Nephron (organoid): ENCODE measurements around the gene EGFR.

Experiments
- H3K27ac Mint-ChIP-seq, 3 experiments: 2 replicates each; pipeline ENCODE4 v1.8.0; 2020; ENCODE audit warnings: mixed read lengths in 3 of 3, mild to moderate bottlenecking in 2 of 3, moderate library complexity in 1 of 3
- H3K27me3 Mint-ChIP-seq: 2 replicates; pipeline ENCODE4 v1.8.0; 2021; ENCODE audit warnings: low read depth, mild to moderate bottlenecking, moderate library complexity, mixed read lengths
- H3K36me3 Mint-ChIP-seq: 2 replicates; pipeline ENCODE4 v1.8.0; 2020; ENCODE audit warnings: low read depth, mixed read lengths
- H3K4me1 Mint-ChIP-seq: 2 replicates; pipeline ENCODE4 v1.8.0; 2020; ENCODE audit warnings: mixed read lengths
- H3K4me3 Mint-ChIP-seq, 3 experiments: 2 replicates each; pipeline ENCODE4 v1.8.0; 2020; ENCODE audit warnings: mild to moderate bottlenecking in 3 of 3, mixed read lengths in 3 of 3, moderate library complexity in 2 of 3
- H3K9me3 Mint-ChIP-seq: 2 replicates; pipeline ENCODE4 v1.8.0; 2020; ENCODE audit warnings: mixed read lengths
- TF ChIP-seq, protein P1 (sequence below), 3 experiments: fragments of 200-600 bp; sonication (generic); IDR thresholded peaks; one replicate each; pipeline ENCODE4 v1.5.0; 2021; ENCODE audit warnings: antibody characterized with exemption in 3 of 3; ENCODE audit not compliant: unreplicated experiment in 3 of 3

The EGFR gene

DNA sequence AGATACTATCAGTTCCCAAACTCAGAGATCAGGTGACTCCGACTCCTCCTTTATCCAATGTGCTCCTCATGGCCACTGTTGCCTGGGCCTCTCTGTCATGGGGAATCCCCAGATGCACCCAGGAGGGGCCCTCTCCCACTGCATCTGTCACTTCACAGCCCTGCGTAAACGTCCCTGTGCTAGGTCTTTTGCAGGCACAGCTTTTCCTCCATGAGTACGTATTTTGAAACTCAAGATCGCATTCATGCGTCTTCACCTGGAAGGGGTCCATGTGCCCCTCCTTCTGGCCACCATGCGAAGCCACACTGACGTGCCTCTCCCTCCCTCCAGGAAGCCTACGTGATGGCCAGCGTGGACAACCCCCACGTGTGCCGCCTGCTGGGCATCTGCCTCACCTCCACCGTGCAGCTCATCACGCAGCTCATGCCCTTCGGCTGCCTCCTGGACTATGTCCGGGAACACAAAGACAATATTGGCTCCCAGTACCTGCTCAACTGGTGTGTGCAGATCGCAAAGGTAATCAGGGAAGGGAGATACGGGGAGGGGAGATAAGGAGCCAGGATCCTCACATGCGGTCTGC is 162.2 kb downstream of the EGFR start:
- Mint-ChIP-seq H3K36me3 (peaks cover 18% of the 10 kb centered on the region), H3K4me3 (peak overlapping the region in 1 of 3 experiments; percentile 24), H3K27me3 (peaks cover 17% of the 10 kb centered on the region), H3K27ac (peak overlapping the region; percentile 84 to 90 (median 89)), H3K9me3 (no peaks in the 10 kb centered on the region), H3K4me1 (peaks cover 65% of the 10 kb centered on the region)
- TF ChIP-seq, protein P1, sequence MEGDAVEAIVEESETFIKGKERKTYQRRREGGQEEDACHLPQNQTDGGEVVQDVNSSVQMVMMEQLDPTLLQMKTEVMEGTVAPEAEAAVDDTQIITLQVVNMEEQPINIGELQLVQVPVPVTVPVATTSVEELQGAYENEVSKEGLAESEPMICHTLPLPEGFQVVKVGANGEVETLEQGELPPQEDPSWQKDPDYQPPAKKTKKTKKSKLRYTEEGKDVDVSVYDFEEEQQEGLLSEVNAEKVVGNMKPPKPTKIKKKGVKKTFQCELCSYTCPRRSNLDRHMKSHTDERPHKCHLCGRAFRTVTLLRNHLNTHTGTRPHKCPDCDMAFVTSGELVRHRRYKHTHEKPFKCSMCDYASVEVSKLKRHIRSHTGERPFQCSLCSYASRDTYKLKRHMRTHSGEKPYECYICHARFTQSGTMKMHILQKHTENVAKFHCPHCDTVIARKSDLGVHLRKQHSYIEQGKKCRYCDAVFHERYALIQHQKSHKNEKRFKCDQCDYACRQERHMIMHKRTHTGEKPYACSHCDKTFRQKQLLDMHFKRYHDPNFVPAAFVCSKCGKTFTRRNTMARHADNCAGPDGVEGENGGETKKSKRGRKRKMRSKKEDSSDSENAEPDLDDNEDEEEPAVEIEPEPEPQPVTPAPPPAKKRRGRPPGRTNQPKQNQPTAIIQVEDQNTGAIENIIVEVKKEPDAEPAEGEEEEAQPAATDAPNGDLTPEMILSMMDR (IDR thresholded peaks at IDR 0.05; ENCODE audit: unreplicated experiment in 3 of 3), result no peak

DNA sequence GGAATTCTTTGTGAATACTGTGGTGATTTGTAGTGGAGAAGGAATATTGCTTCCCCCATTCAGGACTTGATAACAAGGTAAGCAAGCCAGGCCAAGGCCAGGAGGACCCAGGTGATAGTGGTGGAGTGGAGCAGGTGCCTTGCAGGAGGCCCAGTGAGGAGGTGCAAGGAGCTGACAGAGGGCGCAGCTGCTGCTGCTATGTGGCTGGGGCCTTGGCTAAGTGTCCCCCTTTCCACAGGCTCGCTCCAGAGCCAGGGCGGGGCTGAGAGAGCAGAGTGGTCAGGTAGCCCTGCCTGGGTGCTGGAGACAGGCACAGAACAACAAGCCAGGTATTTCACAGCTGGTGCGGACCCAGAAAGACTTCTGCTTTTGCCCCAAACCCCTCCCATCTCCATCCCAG is 162.9 kb downstream of the EGFR start:
- TF ChIP-seq, protein P1 (IDR thresholded peaks at IDR 0.05; ENCODE audit: unreplicated experiment in 3 of 3), result no peak
- Mint-ChIP-seq H3K9me3 (no peaks in the 10 kb centered on the region), H3K4me3 (no peak overlapping the region), H3K36me3 (peaks cover 18% of the 10 kb centered on the region), H3K27ac (peak overlapping the region in 2 of 3 experiments; percentile 84 to 89), H3K4me1 (peaks cover 70% of the 10 kb centered on the region), H3K27me3 (peaks cover 22% of the 10 kb centered on the region)

DNA sequence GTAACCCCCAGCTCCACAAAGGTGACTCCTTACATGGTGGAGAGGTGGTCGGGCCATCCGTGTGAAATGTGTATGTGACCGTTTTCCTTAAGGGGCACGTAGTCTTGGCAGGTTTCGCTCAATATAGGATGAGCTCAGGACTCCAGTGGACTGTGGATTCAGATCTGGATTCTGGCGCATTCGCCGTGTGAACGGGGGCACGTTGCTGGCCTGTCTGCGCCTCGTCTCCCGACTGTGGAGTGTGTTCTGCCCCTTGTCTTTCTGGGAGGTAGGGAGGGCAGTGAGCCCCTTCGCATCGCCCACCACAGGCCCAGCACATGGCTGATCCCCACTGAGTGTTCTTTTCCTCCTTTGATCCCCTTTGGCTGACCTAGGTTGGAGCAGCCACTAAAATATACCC is 165.1 kb downstream of the EGFR start:
- Mint-ChIP-seq H3K36me3 (peaks cover 20% of the 10 kb centered on the region), H3K4me1 (peaks cover 62% of the 10 kb centered on the region), H3K27me3 (peaks cover 22% of the 10 kb centered on the region), H3K4me3 (no peak overlapping the region), H3K9me3 (no peaks in the 10 kb centered on the region), H3K27ac (peak overlapping the region in 1 of 3 experiments; percentile 7)
- TF ChIP-seq, protein P1 (IDR thresholded peaks at IDR 0.05; ENCODE audit: unreplicated experiment in 3 of 3), result no peak

DNA sequence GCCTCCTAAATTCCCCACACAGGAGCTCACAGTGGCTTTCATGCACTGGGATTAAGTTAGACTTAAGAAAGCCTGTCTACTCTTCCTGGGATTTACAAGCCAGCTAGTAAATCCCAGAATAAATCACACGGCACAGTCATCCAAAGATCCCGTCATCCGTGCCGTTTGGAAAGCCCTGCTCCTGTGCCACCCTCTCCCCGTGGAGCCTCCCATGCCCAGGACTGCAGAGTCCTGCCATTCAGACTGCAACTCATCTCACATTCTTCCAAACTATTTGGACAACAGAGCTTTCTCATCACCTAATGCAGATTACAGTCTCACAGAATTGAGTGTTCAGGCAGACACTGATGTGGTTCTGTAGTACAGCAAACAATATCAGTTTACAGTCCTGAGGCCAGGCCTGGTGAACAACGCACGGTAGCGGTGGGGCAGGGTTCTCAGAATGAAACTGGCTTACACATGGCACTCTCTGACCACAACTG is 166.5 kb downstream of the EGFR start:
- Mint-ChIP-seq H3K4me3 (no peak overlapping the region), H3K27me3 (peaks cover 23% of the 10 kb centered on the region), H3K27ac (peak overlapping the region; percentile 10 to 74 (median 36)), H3K36me3 (peaks cover 19% of the 10 kb centered on the region), H3K4me1 (peaks cover 59% of the 10 kb centered on the region), H3K9me3 (no peaks in the 10 kb centered on the region)
- TF ChIP-seq, protein P1 (IDR thresholded peaks at IDR 0.05; ENCODE audit: unreplicated experiment in 3 of 3), result no peak

DNA sequence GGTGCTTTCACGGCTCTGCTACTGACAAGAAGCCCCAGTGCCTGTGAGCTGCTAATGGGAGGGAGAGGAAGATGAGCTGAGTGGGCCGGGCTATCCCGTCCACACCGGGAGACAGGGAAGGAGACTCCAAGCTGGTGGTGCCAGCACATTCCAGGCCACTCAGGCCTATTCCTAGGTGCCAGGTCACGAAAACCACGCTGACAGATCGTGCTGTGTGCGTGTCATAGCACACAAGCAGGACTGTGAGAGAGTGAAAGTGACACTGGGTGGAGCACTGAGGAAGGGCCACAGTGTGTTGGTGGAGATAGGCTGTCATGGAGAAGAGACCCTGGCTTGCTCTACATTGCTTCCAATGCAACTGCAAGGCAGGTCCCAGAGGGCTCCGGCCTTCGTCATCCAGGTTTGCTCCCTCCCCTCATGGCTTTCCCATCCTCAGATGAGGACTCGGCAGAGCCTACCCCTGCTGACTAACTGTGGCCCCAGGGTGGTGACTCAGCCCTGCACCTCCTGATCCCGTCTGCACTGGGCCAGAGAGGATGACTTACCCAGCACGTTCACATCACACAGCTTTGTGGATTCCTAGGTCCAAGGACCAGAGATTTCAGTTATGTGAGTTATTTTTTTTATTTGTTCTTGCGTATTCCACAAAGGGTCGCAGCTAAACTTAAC is 167.3 kb downstream of the EGFR start:
- peak overlapping the region; percentile 70 to 81 (median 74) for H3K27ac Mint-ChIP-seq
- peaks cover 60% of the 10 kb centered on the region for H3K4me1 Mint-ChIP-seq
- peaks cover 20% of the 10 kb centered on the region for H3K27me3 Mint-ChIP-seq
- TF ChIP-seq, protein P1 (IDR thresholded peaks at IDR 0.05; ENCODE audit: unreplicated experiment in 3 of 3), result no peak
- no peaks in the 10 kb centered on the region for H3K9me3 Mint-ChIP-seq
- H3K4me3 Mint-ChIP-seq, result no peak overlapping the region
- H3K36me3 Mint-ChIP-seq, result peaks cover 19% of the 10 kb centered on the region
